IMR-90 (cell line): Measurements from ENCODE around the gene WNT7B. TPM values are rescaled to one million over a fixed set of nuclear protein-coding genes. Genes with fewer than 3 reads are reported as not detected.

Experiments used
- ATAC-seq: fragments of 200-7000 bp; cut with Tn5 transposase; 2 replicates; pipeline ENCODE4 v1.9.1; 2020; ENCODE audit warnings: low read depth, mild to moderate bottlenecking, moderate library complexity
- BruUV-seq: library from RNA; stranded (reverse); fragments of 400-500 nt; replicated peaks from 2 replicates; lab custom pipeline; 2021; lab: Mats Ljungman, UMichigan
- CTCF ChIA-PET: fragments of 300-600 bp; formaldehyde crosslinking; extraction: SDS; loops from one replicate; lab custom pipeline; 2021; ENCODE audit warnings: antibody characterized with exemption; lab: Yijun Ruan, JAX
- POLR2A ChIA-PET: fragments of 300-600 bp; sonication (Branson Sonifier 250); formaldehyde crosslinking; loops from one replicate; lab custom pipeline; 2022; ENCODE audit warnings: antibody characterized with exemption; ENCODE audit not compliant: unreplicated experiment; lab: Charles Lee
- DNase-seq: peaks from one replicate; pipeline ENCODE4 v3.0.0; 2013
- H2AFZ ChIP-seq: replicated peaks from 2 replicates; pipeline ENCODE3; 2013; ENCODE audit warnings: low read length, mild to moderate bottlenecking; ENCODE audit not compliant: poor library complexity
- H2AK5ac ChIP-seq: 2 replicates; pipeline ENCODE4 v1.6.1; 2013; ENCODE audit warnings: low read depth, low read length, inconsistent platforms
- H2AK9ac ChIP-seq: replicated peaks from 2 replicates; pipeline ENCODE3; 2013; ENCODE audit warnings: mild to moderate bottlenecking, low read depth, low read length, moderate library complexity; ENCODE audit not compliant: poor library complexity
- H2BK120ac ChIP-seq: 2 replicates; pipeline ENCODE4 v1.6.1; 2013; ENCODE audit warnings: low read depth, low read length, inconsistent platforms
- H2BK15ac ChIP-seq: 3 replicates; pipeline ENCODE4 v1.6.1; 2013; ENCODE audit warnings: low read depth, low read length, inconsistent platforms
- H2BK20ac ChIP-seq: 2 replicates; pipeline ENCODE4 v1.6.1; 2013; ENCODE audit warnings: low read depth, mild to moderate bottlenecking, inconsistent platforms, low read length, moderate library complexity
- H2BK5ac ChIP-seq: 2 replicates; pipeline ENCODE4 v1.6.1; 2013; ENCODE audit warnings: mild to moderate bottlenecking, low read depth, low read length, inconsistent platforms; ENCODE audit not compliant: poor library complexity, severe bottlenecking
- H3K14ac ChIP-seq: replicated peaks from 2 replicates; pipeline ENCODE4 v1.6.1; 2013; ENCODE audit warnings: low read depth, low read length, inconsistent platforms
- H3K18ac ChIP-seq: 2 replicates; pipeline ENCODE4 v1.6.1; 2013; ENCODE audit warnings: low read depth, low read length, control low read depth
- H3K23ac ChIP-seq: 2 replicates; pipeline ENCODE4 v1.6.1; 2013; ENCODE audit warnings: low read depth, low read length, inconsistent platforms
- H3K27ac ChIP-seq: 2 replicates; pipeline ENCODE4 v1.5.1; 2013; ENCODE audit warnings: mild to moderate bottlenecking, control low read depth, low read length; ENCODE audit not compliant: insufficient read depth
- H3K27me3 ChIP-seq: 2 replicates; pipeline ENCODE4 v1.6.1; 2013; ENCODE audit warnings: low read length; ENCODE audit not compliant: control insufficient read depth, insufficient read depth
- H3K36me3 ChIP-seq: 2 replicates; pipeline ENCODE4 v1.6.1; 2013; ENCODE audit warnings: low read length, mixed read lengths; ENCODE audit not compliant: control insufficient read depth, insufficient read depth
- H3K4ac ChIP-seq: 2 replicates; pipeline ENCODE4 v1.6.1; 2013; ENCODE audit warnings: low read depth, low read length, inconsistent platforms
- H3K4me1 ChIP-seq: 2 replicates; pipeline ENCODE4 v1.6.1; 2013; ENCODE audit warnings: low read length, mixed read lengths; ENCODE audit not compliant: control insufficient read depth, insufficient read depth
- H3K4me2 ChIP-seq: 2 replicates; pipeline ENCODE4 v1.6.1; 2013; ENCODE audit warnings: low read depth, mild to moderate bottlenecking, control low read depth, low read length, moderate library complexity
- H3K4me3 ChIP-seq: 2 replicates; pipeline ENCODE4 v1.5.1; 2013; ENCODE audit warnings: low read depth, mild to moderate bottlenecking, control low read depth, low read length, moderate library complexity; ENCODE audit not compliant: insufficient read depth
- H3K56ac ChIP-seq: 2 replicates; pipeline ENCODE4 v1.6.1; 2013; ENCODE audit warnings: low read length, inconsistent platforms; ENCODE audit not compliant: insufficient read depth; ENCODE audit errors: extremely low read depth
- H3K79me1 ChIP-seq, 2 experiments: 2 replicates each; pipeline ENCODE4 v1.6.1; 2013; ENCODE audit warnings: low read length in 2 of 2, inconsistent platforms in 1 of 2, low read depth in 1 of 2
- H3K9ac ChIP-seq: 2 replicates; pipeline ENCODE4 v1.6.1; 2013; ENCODE audit warnings: low read depth, low read length, control low read depth
- H3K9me1 ChIP-seq: 2 replicates; pipeline ENCODE4 v1.6.1; 2013; ENCODE audit warnings: low read length, inconsistent platforms; ENCODE audit not compliant: insufficient read depth
- H3K9me3 ChIP-seq: 2 replicates; pipeline ENCODE4 v1.6.1; 2013; ENCODE audit warnings: low read length; ENCODE audit not compliant: control insufficient read depth, insufficient read depth
- H4K20me1 ChIP-seq: 2 replicates; pipeline ENCODE4 v1.6.1; 2013; ENCODE audit warnings: low read length, inconsistent platforms; ENCODE audit not compliant: insufficient read depth
- H4K5ac ChIP-seq: 2 replicates; pipeline ENCODE4 v1.6.1; 2013; ENCODE audit warnings: mild to moderate bottlenecking, low read depth, low read length, control low read depth
- H4K8ac ChIP-seq, 2 experiments: 2 replicates each; pipeline ENCODE4 v1.6.1; 2013; ENCODE audit warnings: low read depth in 2 of 2, low read length in 2 of 2, control low read depth in 1 of 2, inconsistent platforms in 1 of 2
- H4K91ac ChIP-seq: 2 replicates; pipeline ENCODE4 v1.6.1; 2013; ENCODE audit warnings: low read depth, low read length, inconsistent platforms; ENCODE audit not compliant: insufficient read depth
- BHLHE40 ChIP-seq: fragments of 150-350 bp; IDR thresholded peaks from 2 replicates; pipeline ENCODE4 v1.6.1; 2016; ENCODE audit warnings: mild to moderate bottlenecking, low read depth, low read length
- CEBPB ChIP-seq: IDR thresholded peaks from 2 replicates; pipeline ENCODE4 v1.6.1; 2012; ENCODE audit warnings: low read depth, low read length, improper control_type of control experiment
- CHD1 ChIP-seq: IDR thresholded peaks from 2 replicates; pipeline ENCODE4 v1.6.1; 2012; ENCODE audit warnings: low read depth, low read length, improper control_type of control experiment
- MAFK ChIP-seq: IDR thresholded peaks from 2 replicates; pipeline ENCODE4 v1.6.1; 2012; ENCODE audit warnings: low read depth, low read length, improper control_type of control experiment
- MAZ ChIP-seq: IDR thresholded peaks from 2 replicates; pipeline ENCODE4 v1.6.1; 2012; ENCODE audit warnings: low read depth, mild to moderate bottlenecking, low read length, improper control_type of control experiment, moderate library complexity, borderline replicate concordance
- MXI1 ChIP-seq: IDR thresholded peaks from 2 replicates; pipeline ENCODE4 v1.6.1; 2012; ENCODE audit warnings: low read depth, mild to moderate bottlenecking, low read length, moderate library complexity, borderline replicate concordance
- NFE2L2 ChIP-seq: fragments of 150-350 bp; IDR thresholded peaks from 2 replicates; pipeline ENCODE4 v1.6.1; 2016; ENCODE audit warnings: low read depth, mild to moderate bottlenecking, low read length
- POLR2A ChIP-seq: IDR thresholded peaks from 2 replicates; pipeline ENCODE4 v1.6.1; 2012; ENCODE audit warnings: mild to moderate bottlenecking, low read depth, low read length
- RAD21 ChIP-seq: IDR thresholded peaks from 2 replicates; pipeline ENCODE4 v1.6.1; 2012; ENCODE audit warnings: low read length, improper control_type of control experiment
- RFX5 ChIP-seq: IDR thresholded peaks from 2 replicates; pipeline ENCODE4 v1.8.0; 2012; ENCODE audit warnings: low read depth, mild to moderate bottlenecking, low read length, moderate library complexity
- WGBS, 2 experiments: methylation state at CpG; one replicate each; pipeline versions ENCODE4 v1.1.5 to v1.1.7; 2013; ENCODE audit warnings: missing lambda C conversion rate in 2 of 2; ENCODE audit not compliant: insufficient read length in 1 of 2; ENCODE audit errors: extremely low coverage in 2 of 2; 5-methylcytosine and 5-hydroxymethylcytosine counted together
- dilution Hi-C: fragments of 300-500 bp; cut with HindIII; formaldehyde crosslinking; loops from one replicate; pipeline ENCODE4 v1.14.3; 2018; ENCODE audit warnings: low sequenced_read_pairs; ENCODE audit not compliant: unreplicated experiment
- in situ Hi-C: fragments of 300-500 bp; cut with MboI; formaldehyde crosslinking; loops from 3 replicates; pipeline ENCODE4 v1.14.3; 2019; ENCODE audit warnings: low sequenced_read_pairs, inconsistent platforms, mixed read lengths
- intact Hi-C: fragments of 100-400 bp; cut with micrococcal nuclease; formaldehyde crosslinking; loops from 2 replicates; pipeline ENCODE4 v1.10.0; 2022
- polyA plus RNA-seq, 3 experiments: library from polyadenylated mRNA; depleted of rRNA; stranded (reverse); fragments of >200 nt; gene quantifications; 2 replicates each; pipeline ENCODE4 v1.2.3, GENCODE V29; 2012; ENCODE audit warnings: low replicate concordance in 1 of 3
- total RNA-seq: library from RNA; depleted of rRNA; stranded (reverse); fragments of >200 nt; gene quantifications from 2 replicates; pipeline ENCODE4 v1.2.3, GENCODE V29; 2012
- TF ChIP-seq, protein P1 (sequence below): fragments of 150-350 bp; IDR thresholded peaks from 2 replicates; pipeline ENCODE4 v1.6.1; 2016; ENCODE audit warnings: low read depth, mild to moderate bottlenecking, low read length, moderate library complexity, borderline replicate concordance
- TF ChIP-seq, protein P2 (sequence below): fragments of 150-350 bp; IDR thresholded peaks from 2 replicates; pipeline ENCODE4 v1.6.1; 2017; ENCODE audit warnings: mild to moderate bottlenecking, antibody characterized with exemption, low read length, low read depth
- TF ChIP-seq, protein P3 (sequence below): conservative IDR thresholded peaks from 2 replicates; pipeline ENCODE4 v1.5.1; 2012; ENCODE audit warnings: mild to moderate bottlenecking, low read depth, low read length, improper control_type of control experiment

WNT7B gene
- total and polyA plus RNA-seq, 2 of the 4 experiments (the other 2 are of a cell fraction) = under 0.01 to 0.15 TPM

DNA sequence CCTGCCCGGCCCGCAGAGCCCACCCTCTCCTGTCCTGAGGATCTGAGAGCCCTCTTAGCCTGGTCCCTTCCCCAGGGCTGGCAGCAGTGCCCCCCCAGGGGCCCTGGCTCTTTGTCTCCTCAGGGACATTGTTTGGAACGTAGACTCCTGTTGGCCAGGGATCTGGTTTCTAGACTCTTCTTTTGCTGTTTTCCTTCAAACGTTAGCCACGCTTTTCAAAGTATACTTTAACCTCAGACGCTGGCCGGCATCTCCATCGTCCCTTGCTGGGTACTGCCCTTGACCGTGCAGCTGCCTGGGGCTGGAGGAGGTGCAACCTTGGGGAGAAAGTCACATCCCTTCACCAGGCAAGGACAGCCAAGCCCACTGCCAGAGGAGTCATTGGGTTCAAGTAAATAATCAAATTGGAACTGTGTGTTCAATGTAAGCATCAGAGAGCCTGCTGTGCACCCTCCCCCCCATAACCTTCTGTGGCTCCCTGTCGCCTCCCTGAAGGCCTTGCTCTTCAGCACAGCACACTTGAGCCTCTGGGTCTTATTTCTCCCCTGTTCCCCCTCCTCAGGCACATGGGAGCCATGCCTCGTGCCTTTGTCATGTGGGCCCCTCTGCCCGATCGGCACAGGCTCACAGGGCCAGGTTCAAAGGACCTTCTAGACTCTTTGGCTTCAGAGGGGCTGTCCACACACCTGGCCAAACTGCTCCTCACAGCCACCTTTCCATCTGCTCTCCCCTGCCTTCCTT, 21.8 kb upstream of the WNT7B start:
- peak overlapping the region; percentile 98 for H3K4ac ChIP-seq
- H3K4me3 ChIP-seq = no peak overlapping the region
- no peaks in the 10 kb centered on the region for H3K36me3 ChIP-seq
- peak overlapping the region; percentile 96 for H4K91ac ChIP-seq
- H3K9me1 ChIP-seq = peaks cover 26% of the 10 kb centered on the region
- peak overlapping the region; percentile 96 for H2BK5ac ChIP-seq
- ChIA-PET CTCF (no interaction called here), POLR2A (no interaction called here)
- no peak overlapping the region for H3K56ac ChIP-seq
- H3K79me1 ChIP-seq = peaks cover 0 to 9% of the 10 kb centered on the region in 2 experiments; a peak in 1 of 4 replicates
- peak overlapping the region; percentile 34 for H2AFZ ChIP-seq
- peak overlapping the region; percentile 52; the same call in 1 of the 2 replicates for H3K14ac ChIP-seq
- H3K27me3 ChIP-seq = no peaks in the 10 kb centered on the region
- H2AK5ac ChIP-seq = peak overlapping the region; percentile 92
- BruUV-seq = no TSS peak
- 76% methylated on average over 4 of the region's 13 CpGs; no CpG with 5 or more reads in 1 of the 2 experiments for WGBS, 2 experiments
- H3K27ac ChIP-seq = no peak overlapping the region
- peak overlapping the region; percentile 7; the same call in 1 of the 2 replicates for H4K5ac ChIP-seq
- peak overlapping the region; percentile 96 for H2AK9ac ChIP-seq
- dilution Hi-C loops = no loop called here
- no peaks in the 10 kb centered on the region for H4K20me1 ChIP-seq
- H3K9ac ChIP-seq = no peak overlapping the region
- H3K4me1 ChIP-seq = peaks cover 36% of the 10 kb centered on the region
- no peak for DNase-seq
- peak overlapping the region; percentile 100; the same call in 2 of the 3 replicates for H2BK15ac ChIP-seq
- no peak overlapping the region; the same call in 1 of the 2 replicates for H3K23ac ChIP-seq
- in situ Hi-C loops = no loop called here
- H4K8ac ChIP-seq = peak overlapping the region in 1 of 2 experiments; percentile 55; a peak in 1 of 4 replicates
- no peak overlapping the region for H3K4me2 ChIP-seq
- H2BK120ac ChIP-seq = peak overlapping the region; percentile 99
- no peak overlapping the region for H3K18ac ChIP-seq
- intact Hi-C loops = no loop called here
- no peaks in the 10 kb centered on the region for H3K9me3 ChIP-seq
- H2BK20ac ChIP-seq = peak overlapping the region; percentile 55
- no peak for TF ChIP-seq NFE2L2
- no peak for TF ChIP-seq BHLHE40
- TF ChIP-seq MAZ = no peak
- no peak for TF ChIP-seq CHD1
- no peak for TF ChIP-seq CEBPB
- TF ChIP-seq POLR2A = no peak
- TF ChIP-seq, protein P1, sequence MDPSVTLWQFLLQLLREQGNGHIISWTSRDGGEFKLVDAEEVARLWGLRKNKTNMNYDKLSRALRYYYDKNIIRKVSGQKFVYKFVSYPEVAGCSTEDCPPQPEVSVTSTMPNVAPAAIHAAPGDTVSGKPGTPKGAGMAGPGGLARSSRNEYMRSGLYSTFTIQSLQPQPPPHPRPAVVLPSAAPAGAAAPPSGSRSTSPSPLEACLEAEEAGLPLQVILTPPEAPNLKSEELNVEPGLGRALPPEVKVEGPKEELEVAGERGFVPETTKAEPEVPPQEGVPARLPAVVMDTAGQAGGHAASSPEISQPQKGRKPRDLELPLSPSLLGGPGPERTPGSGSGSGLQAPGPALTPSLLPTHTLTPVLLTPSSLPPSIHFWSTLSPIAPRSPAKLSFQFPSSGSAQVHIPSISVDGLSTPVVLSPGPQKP = no peak
- TF ChIP-seq RFX5 = no peak
- TF ChIP-seq, protein P2, sequence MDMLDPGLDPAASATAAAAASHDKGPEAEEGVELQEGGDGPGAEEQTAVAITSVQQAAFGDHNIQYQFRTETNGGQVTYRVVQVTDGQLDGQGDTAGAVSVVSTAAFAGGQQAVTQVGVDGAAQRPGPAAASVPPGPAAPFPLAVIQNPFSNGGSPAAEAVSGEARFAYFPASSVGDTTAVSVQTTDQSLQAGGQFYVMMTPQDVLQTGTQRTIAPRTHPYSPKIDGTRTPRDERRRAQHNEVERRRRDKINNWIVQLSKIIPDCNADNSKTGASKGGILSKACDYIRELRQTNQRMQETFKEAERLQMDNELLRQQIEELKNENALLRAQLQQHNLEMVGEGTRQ = no peak
- TF ChIP-seq MXI1 = no peak
- TF ChIP-seq RAD21 = no peak
- no peak for TF ChIP-seq MAFK
- TF ChIP-seq, protein P3, sequence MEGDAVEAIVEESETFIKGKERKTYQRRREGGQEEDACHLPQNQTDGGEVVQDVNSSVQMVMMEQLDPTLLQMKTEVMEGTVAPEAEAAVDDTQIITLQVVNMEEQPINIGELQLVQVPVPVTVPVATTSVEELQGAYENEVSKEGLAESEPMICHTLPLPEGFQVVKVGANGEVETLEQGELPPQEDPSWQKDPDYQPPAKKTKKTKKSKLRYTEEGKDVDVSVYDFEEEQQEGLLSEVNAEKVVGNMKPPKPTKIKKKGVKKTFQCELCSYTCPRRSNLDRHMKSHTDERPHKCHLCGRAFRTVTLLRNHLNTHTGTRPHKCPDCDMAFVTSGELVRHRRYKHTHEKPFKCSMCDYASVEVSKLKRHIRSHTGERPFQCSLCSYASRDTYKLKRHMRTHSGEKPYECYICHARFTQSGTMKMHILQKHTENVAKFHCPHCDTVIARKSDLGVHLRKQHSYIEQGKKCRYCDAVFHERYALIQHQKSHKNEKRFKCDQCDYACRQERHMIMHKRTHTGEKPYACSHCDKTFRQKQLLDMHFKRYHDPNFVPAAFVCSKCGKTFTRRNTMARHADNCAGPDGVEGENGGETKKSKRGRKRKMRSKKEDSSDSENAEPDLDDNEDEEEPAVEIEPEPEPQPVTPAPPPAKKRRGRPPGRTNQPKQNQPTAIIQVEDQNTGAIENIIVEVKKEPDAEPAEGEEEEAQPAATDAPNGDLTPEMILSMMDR = no peak
- ATAC-seq = no peak
